ENCODE measurements around the gene PPP1R2B. TPM values are rescaled to one million over a fixed set of nuclear protein-coding genes. Genes with fewer than 3 reads are reported as not detected.
"Not testable (repeated sequence)": the region's sequence is repeated elsewhere in the genome, so short reads cannot be mapped to it uniquely, and the experiment has no call there.

Gene PPP1R2B
- polyA plus RNA-seq, 3 donors = not detected

- 69 to 77% (median 76%) methylated on average over 2 of the region's 2 CpGs for WGBS, 3 donors
Measured at GRCh38 chr5:156853055-156853454, 3.0 kb downstream of the PPP1R2B start.

GRCh38 chr5:156865427-156865826 is 15.3 kb downstream of the PPP1R2B start:
- no peak overlapping the region for H3K27ac ChIP-seq (ENCODE audit: low read depth, low read length)

More at GRCh38 chr5:156853055-156853454, 3.0 kb downstream of the PPP1R2B start:
- H3K27ac ChIP-seq (ENCODE audit: low read depth, low read length) = not testable (repeated sequence)

GRCh38 chr5:156870498-156870839 is 20.4 kb downstream of the PPP1R2B start:
- H3K27ac ChIP-seq (ENCODE audit: low read depth, low read length) = no peak overlapping the region
- 89 to 94% (median 90%) methylated on average over 1 of the region's 1 CpG for WGBS, 3 donors

GRCh38 chr5:156871212-156871611 is 21.1 kb downstream of the PPP1R2B start:
- 80 to 88% (median 88%) methylated on average over 1 of the region's 1 CpG for WGBS, 3 donors
- no peak overlapping the region for H3K27ac ChIP-seq (ENCODE audit: low read depth, low read length)

- H3K27ac ChIP-seq (ENCODE audit: low read depth, low read length) = no peak overlapping the region
- whole genome bisulfite sequencing, 3 donors = 71 to 85% (median 79%) methylated on average over 3 of the region's 3 CpGs
Measured at GRCh38 chr5:156879665-156880285, 29.7 kb downstream of the PPP1R2B start.

GRCh38 chr5:156883316-156883875 is 33.3 kb downstream of the PPP1R2B start:
- 48 to 65% (median 48%) methylated on average over 3 of the region's 3 CpGs for WGBS, 3 donors
- H3K27ac ChIP-seq (ENCODE audit: low read depth, low read length) = no peak overlapping the region

GRCh38 chr5:156888520-156888919 is 38.4 kb downstream of the PPP1R2B start:
- WGBS, 3 donors = 72 to 85% (median 73%) methylated on average over 2 of the region's 2 CpGs
- no peak overlapping the region for H3K27ac ChIP-seq (ENCODE audit: low read depth, low read length)

- no peak overlapping the region for H3K27ac ChIP-seq (ENCODE audit: low read depth, low read length)
- 62 to 67% (median 63%) methylated on average over 1 of the region's 1 CpG for WGBS, 3 donors
Measured at GRCh38 chr5:156892223-156892622, 42.1 kb downstream of the PPP1R2B start.

- WGBS, 3 donors = 84 to 92% (median 91%) methylated on average over 4 of the region's 4 CpGs
- H3K27ac ChIP-seq (ENCODE audit: low read depth, low read length) = no peak overlapping the region
Measured at GRCh38 chr5:156892864-156893263, 42.8 kb downstream of the PPP1R2B start.

GRCh38 chr5:156893517-156893916 is 43.4 kb downstream of the PPP1R2B start:
- no peak overlapping the region for H3K27ac ChIP-seq (ENCODE audit: low read depth, low read length)
- 24 to 50% (median 35%) methylated on average over 1 of the region's 1 CpG for WGBS, 3 donors

- WGBS, 3 donors = 71 to 82% (median 79%) methylated on average over 7 of the region's 7 CpGs
- no peak overlapping the region for H3K27ac ChIP-seq (ENCODE audit: low read depth, low read length)
Measured at GRCh38 chr5:156896546-156896945, 46.5 kb downstream of the PPP1R2B start.

Other genes with a start within 250 kb of the PPP1R2B start
- under 1 TPM in 2 of 3 donors, not detected in 1; 0.72 to 1.00 TPM for gene TIMD4, start 112.9 kb downstream of the PPP1R2B start, polyA plus RNA-seq
- gene HAVCR1, start 208.8 kb downstream of the PPP1R2B start, polyA plus RNA-seq = not detected

Data from adipose tissue (tissue), 3 donors.